Gastrocnemius medialis (tissue), 4 donors: Measurements from ENCODE around the gene VAC14. TPM values are rescaled to one million over a fixed set of nuclear protein-coding genes. Genes with fewer than 3 reads are reported as not detected.

ENCODE experiments used
- ATAC-seq, 2 donors: fragments of 150-250 bp; one replicate each; pipeline ENCODE4 v1.9.1; 2016
- DNase-seq, 2 donors: peaks; one replicate each; pipeline ENCODE4 v3.0.0-alpha.2; 2019
- H3K27ac ChIP-seq, 4 donors: fragments of 200-600 bp; sonication (generic); 1 replicate in 1 of 4; 2 replicates in 3 of 4; pipeline ENCODE4 v1.5.1; 2016 to 2018; ENCODE audit warnings: mild to moderate bottlenecking in 2 of 4, moderate library complexity in 1 of 4
- H3K27me3 ChIP-seq, 3 donors: fragments of 200-600 bp; sonication (generic) in 2 of 3; 1 replicate in 1 of 3; 2 replicates in 2 of 3; pipeline versions ENCODE4 v1.5.1 to v1.6.0; 2016 to 2019; ENCODE audit warnings: mild to moderate bottlenecking in 1 of 3, moderate library complexity in 1 of 3
- H3K36me3 ChIP-seq, 2 donors: fragments of 200-600 bp; sonication (generic) in 1 of 2; one replicate each; pipeline ENCODE4 v1.5.1; 2017 to 2018
- H3K4me1 ChIP-seq, 2 donors: fragments of 200-600 bp; sonication (generic) in 1 of 2; one replicate each; pipeline ENCODE4 v1.5.1; 2016 to 2017; ENCODE audit warnings: mild to moderate bottlenecking in 2 of 2
- H3K4me3 ChIP-seq, 4 donors: fragments of 200-600 bp; sonication (generic) in 3 of 4; 1 replicate in 1 of 4; 2 replicates in 3 of 4; pipeline ENCODE4 v1.5.1; 2016 to 2019; ENCODE audit warnings: mild to moderate bottlenecking in 2 of 4
- H3K9me3 ChIP-seq, 3 donors: fragments of 200-600 bp; sonication (generic) in 2 of 3; 1 replicate in 1 of 3; 2 replicates in 2 of 3; pipeline ENCODE4 v1.5.1; 2016 to 2019
- CTCF ChIP-seq, 5 experiments: fragments of 450-650 bp in 3 of 5; fragments of 200-600 bp in 2 of 5; sonication (generic) in 2 of 5; IDR thresholded peaks in 4 of 5; conservative IDR thresholded peaks in 1 of 5; 1 replicate in 4 of 5; 2 replicates in 1 of 5; pipeline ENCODE4 v1.5.1; 2016 to 2019; ENCODE audit warnings: antibody characterized with exemption in 5 of 5, mild to moderate bottlenecking in 3 of 5, moderate library complexity in 3 of 5
- POLR2A ChIP-seq, 2 donors: fragments of 450-650 bp; IDR thresholded peaks; one replicate each; pipeline ENCODE4 v1.6.1; 2017; ENCODE audit warnings: antibody characterized with exemption in 2 of 2, mild to moderate bottlenecking in 2 of 2, moderate library complexity in 2 of 2
- in situ Hi-C, 4 donors: fragments of 200-750 bp; cut with MboI; loops; one replicate each; pipeline versions ENCODE4 v1.15.0 to v1.8.0; 2017; ENCODE audit warnings: low sequenced_read_pairs in 4 of 4
- intact Hi-C: fragments of 100-400 bp; cut with DNase I; formaldehyde crosslinking; loops from one replicate; pipeline ENCODE4 v1.15.1; 2023; ENCODE audit warnings: low total_unique reads
- total RNA-seq, 4 donors: library from RNA; depleted of rRNA; stranded (reverse); fragments of >200 nt; gene quantifications; one replicate each; pipeline versions ENCODE4 v1.1.0 to v1.2.3, GENCODE V29; 2016

Gene VAC14
- total RNA-seq, 4 donors from 2014 or later, result 19.8 to 30.9 (median 27.0) TPM

- Histone ChIP-seq H3K4me3 (no peak overlapping the region), H3K27ac (peak overlapping the region; percentile 79 to 86 (median 80)), H3K27me3 (no peaks in the 10 kb centered on the region), H3K36me3 (no peaks in the 10 kb centered on the region), H3K9me3 (no peaks in the 10 kb centered on the region), H3K4me1 (peaks cover 33 to 47% of the 10 kb centered on the region in 2 donors)
- intact Hi-C loops (no loop called here), in situ Hi-C loops (no loop called here)
- ATAC-seq, result peak; percentile 69 to 73
- DNase-seq, result peak in 1 of 2 donors; percentile 65
- TF ChIP-seq CTCF (IDR thresholded peaks at IDR 0.05 in 4 of 5, conservative IDR thresholded peaks at IDR 0.05 in 1 of 5) (no peak), POLR2A (IDR thresholded peaks at IDR 0.05) (no peak)
Observed at GRCh38 chr16:70725912-70726828, 74.8 kb downstream of the VAC14 start.

- no peak overlapping the region for H3K4me3 ChIP-seq
- peak; percentile 28 to 71 for DNase-seq
Observed at GRCh38 chr16:70725024-70725911, 75.7 kb downstream of the VAC14 start.

GRCh38 chr16:70724146-70725023, 76.6 kb downstream of the VAC14 start:
- Histone ChIP-seq H3K27me3 (no peaks in the 10 kb centered on the region), H3K4me1 (peaks cover 22 to 34% of the 10 kb centered on the region in 2 donors), H3K36me3 (no peaks in the 10 kb centered on the region), H3K9me3 (no peaks in the 10 kb centered on the region), H3K4me3 (no peak overlapping the region), H3K27ac (peak overlapping the region; percentile 79 to 86 (median 80))
- ATAC-seq (no peak), DNase-seq (no peak)
- intact Hi-C loops, result no loop called here
- TF ChIP-seq POLR2A (IDR thresholded peaks at IDR 0.05) (no peak), CTCF (IDR thresholded peaks at IDR 0.05 in 4 of 5, conservative IDR thresholded peaks at IDR 0.05 in 1 of 5) (no peak)
- in situ Hi-C loops, result no loop called here

More at GRCh38 chr16:70725024-70725911, 75.7 kb downstream of the VAC14 start:
- Histone ChIP-seq H3K27ac (peak overlapping the region; percentile 79 to 86 (median 80)), H3K27me3 (no peaks in the 10 kb centered on the region), H3K36me3 (no peaks in the 10 kb centered on the region), H3K4me1 (peaks cover 24 to 38% of the 10 kb centered on the region in 2 donors), H3K9me3 (no peaks in the 10 kb centered on the region)
- in situ Hi-C loops (no loop called here), intact Hi-C loops (no loop called here)
- TF ChIP-seq CTCF (IDR thresholded peaks at IDR 0.05 in 4 of 5, conservative IDR thresholded peaks at IDR 0.05 in 1 of 5), result no peak
- peak in 1 of 2 donors; percentile 13 for TF ChIP-seq POLR2A (IDR thresholded peaks at IDR 0.05)
- peak; percentile 65 for ATAC-seq

- H3K27ac ChIP-seq, result no peak overlapping the region
- no peak overlapping the region for H3K4me3 ChIP-seq
- in situ Hi-C loops (no loop called here), intact Hi-C loops (no loop called here)
- no peak for DNase-seq
- H3K36me3 ChIP-seq, result no peaks in the 10 kb centered on the region
- peaks cover 22 to 34% of the 10 kb centered on the region in 2 donors for H3K4me1 ChIP-seq
- no peaks in the 10 kb centered on the region for H3K27me3 ChIP-seq
- TF ChIP-seq POLR2A (IDR thresholded peaks at IDR 0.05) (no peak), CTCF (IDR thresholded peaks at IDR 0.05 in 4 of 5, conservative IDR thresholded peaks at IDR 0.05 in 1 of 5) (no peak)
- no peak for ATAC-seq
- no peaks in the 10 kb centered on the region for H3K9me3 ChIP-seq
Observed at GRCh38 chr16:70723740-70724145, 77.2 kb downstream of the VAC14 start.
